ENCODE data around the gene CASZ1. TPM values are rescaled to one million over a fixed set of nuclear protein-coding genes. Genes with fewer than 3 reads are reported as not detected.

Gene CASZ1
- total RNA-seq, 4 donors from 2014 or later: 106 to 229 (median 160) TPM

DNA sequence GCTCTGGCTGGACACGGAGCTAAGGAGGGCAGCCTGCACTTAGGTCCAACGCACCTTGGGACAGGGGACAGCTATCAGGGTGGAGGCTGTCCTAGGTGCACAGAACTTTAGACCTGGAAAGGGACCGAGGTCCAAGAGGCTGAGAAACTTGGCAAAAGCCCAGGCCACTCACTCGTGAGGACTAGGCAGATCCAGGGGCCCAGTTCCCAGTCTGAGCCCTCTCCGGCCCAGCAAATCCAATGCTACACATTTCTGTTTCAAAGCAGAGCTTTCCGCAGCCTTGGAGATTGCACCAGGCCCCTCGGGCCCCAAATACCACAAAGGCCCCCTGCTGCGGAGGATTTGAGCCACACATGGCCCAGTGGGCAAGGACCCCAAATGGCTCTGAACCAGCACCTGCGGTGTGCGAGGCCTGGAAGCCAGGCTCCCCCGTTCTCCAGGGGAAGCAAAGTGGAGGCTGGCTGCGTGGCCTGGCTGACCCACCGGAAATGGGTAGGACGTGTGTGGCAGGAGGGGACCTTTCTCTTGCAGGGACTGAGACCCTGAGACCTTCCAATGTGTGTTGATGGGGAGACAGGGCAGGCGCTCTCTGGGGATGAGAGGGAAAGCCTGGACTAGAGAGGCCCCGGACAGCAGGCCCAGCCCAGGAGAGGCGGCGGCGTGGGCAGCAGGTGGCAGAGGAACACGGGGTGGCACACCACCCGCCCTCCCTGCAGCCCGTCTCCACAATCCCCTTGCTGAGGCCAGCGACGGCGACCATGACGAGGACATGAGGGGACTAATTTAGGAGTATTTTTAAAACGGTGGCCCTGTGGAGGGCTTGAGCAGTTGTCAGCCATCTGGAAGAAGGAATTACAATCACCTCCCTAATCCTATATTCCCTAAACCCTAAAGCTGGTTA is 118.7 kb downstream of the CASZ1 start:
- WGBS: 89% methylated on average over 22 of the region's 27 CpGs
- H3K4me3 ChIP-seq: no peak overlapping the region
- no peaks in the 10 kb centered on the region for H3K36me3 ChIP-seq
- H3K27me3 ChIP-seq: no peaks in the 10 kb centered on the region
- no peak for TF ChIP-seq POLR2AphosphoS5 (IDR thresholded peaks at IDR 0.05)
- no peak for TF ChIP-seq EP300 (IDR thresholded peaks at IDR 0.05)
- TF ChIP-seq, protein P1, sequence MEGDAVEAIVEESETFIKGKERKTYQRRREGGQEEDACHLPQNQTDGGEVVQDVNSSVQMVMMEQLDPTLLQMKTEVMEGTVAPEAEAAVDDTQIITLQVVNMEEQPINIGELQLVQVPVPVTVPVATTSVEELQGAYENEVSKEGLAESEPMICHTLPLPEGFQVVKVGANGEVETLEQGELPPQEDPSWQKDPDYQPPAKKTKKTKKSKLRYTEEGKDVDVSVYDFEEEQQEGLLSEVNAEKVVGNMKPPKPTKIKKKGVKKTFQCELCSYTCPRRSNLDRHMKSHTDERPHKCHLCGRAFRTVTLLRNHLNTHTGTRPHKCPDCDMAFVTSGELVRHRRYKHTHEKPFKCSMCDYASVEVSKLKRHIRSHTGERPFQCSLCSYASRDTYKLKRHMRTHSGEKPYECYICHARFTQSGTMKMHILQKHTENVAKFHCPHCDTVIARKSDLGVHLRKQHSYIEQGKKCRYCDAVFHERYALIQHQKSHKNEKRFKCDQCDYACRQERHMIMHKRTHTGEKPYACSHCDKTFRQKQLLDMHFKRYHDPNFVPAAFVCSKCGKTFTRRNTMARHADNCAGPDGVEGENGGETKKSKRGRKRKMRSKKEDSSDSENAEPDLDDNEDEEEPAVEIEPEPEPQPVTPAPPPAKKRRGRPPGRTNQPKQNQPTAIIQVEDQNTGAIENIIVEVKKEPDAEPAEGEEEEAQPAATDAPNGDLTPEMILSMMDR (IDR thresholded peaks at IDR 0.05): no peak
- TF ChIP-seq POLR2A (IDR thresholded peaks at IDR 0.05): no peak
- peak overlapping the region; percentile 27 for H3K27ac ChIP-seq
- peaks cover 25% of the 10 kb centered on the region for H3K4me1 ChIP-seq
- no peaks in the 10 kb centered on the region for H3K9me3 ChIP-seq
- no peak for DNase-seq (ENCODE audit: low spot score in 2 of 2)

DNA sequence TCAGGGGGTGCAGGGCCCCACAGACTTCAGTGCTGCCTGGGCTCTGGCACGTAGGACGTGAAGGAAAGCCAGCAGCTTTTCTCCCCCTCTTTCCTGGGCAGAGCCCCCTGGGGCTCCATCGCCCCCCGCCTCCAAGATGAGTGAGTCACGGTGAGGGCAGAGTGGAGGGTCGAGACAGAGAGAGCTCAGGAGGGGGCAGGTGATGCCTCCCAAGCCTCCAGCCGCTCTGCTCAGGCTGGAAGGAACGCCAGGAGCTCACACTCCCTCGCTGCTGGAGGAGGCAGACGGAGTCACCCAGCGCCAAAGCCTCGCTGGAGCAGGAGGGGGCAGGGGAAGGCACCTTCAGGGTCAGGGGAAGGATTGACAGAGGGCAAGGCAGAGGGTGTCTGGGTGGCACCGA is 119.5 kb downstream of the CASZ1 start:
- peaks cover 25% of the 10 kb centered on the region for H3K4me1 ChIP-seq
- no peak overlapping the region for H3K4me3 ChIP-seq
- no peaks in the 10 kb centered on the region for H3K36me3 ChIP-seq
- no peak for DNase-seq (ENCODE audit: low spot score in 2 of 2)
- H3K9me3 ChIP-seq: no peaks in the 10 kb centered on the region
- TF ChIP-seq, protein P1 (IDR thresholded peaks at IDR 0.05): no peak
- TF ChIP-seq POLR2A (IDR thresholded peaks at IDR 0.05) (no peak), POLR2AphosphoS5 (IDR thresholded peaks at IDR 0.05) (no peak), EP300 (IDR thresholded peaks at IDR 0.05) (no peak)
- 75% methylated on average over 9 of the region's 13 CpGs for WGBS
- H3K27me3 ChIP-seq: no peaks in the 10 kb centered on the region
- peak overlapping the region; percentile 27 for H3K27ac ChIP-seq

DNA sequence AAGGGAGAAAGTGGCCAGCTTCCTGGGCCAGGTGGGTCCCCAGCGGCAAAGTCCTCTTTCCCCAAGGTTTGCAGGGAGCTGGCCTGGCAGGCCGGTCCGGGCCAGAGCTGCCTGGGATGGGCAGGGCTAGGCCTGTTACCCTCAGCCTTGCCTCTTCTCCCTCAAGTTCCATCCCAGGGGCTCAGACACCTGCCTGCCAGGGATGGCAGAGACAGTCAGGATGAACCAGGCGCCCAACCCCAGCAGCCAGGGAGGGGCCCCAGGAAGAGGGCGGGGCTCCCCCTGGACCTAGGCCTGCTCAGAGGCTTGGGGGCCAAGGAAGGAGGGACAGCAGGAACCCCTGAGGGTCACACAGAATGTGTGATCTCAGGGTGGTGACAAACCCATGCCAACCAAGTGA is 120.6 kb downstream of the CASZ1 start:
- peaks cover 23% of the 10 kb centered on the region for H3K4me1 ChIP-seq
- 65% methylated on average over 5 of the region's 5 CpGs for WGBS

DNA sequence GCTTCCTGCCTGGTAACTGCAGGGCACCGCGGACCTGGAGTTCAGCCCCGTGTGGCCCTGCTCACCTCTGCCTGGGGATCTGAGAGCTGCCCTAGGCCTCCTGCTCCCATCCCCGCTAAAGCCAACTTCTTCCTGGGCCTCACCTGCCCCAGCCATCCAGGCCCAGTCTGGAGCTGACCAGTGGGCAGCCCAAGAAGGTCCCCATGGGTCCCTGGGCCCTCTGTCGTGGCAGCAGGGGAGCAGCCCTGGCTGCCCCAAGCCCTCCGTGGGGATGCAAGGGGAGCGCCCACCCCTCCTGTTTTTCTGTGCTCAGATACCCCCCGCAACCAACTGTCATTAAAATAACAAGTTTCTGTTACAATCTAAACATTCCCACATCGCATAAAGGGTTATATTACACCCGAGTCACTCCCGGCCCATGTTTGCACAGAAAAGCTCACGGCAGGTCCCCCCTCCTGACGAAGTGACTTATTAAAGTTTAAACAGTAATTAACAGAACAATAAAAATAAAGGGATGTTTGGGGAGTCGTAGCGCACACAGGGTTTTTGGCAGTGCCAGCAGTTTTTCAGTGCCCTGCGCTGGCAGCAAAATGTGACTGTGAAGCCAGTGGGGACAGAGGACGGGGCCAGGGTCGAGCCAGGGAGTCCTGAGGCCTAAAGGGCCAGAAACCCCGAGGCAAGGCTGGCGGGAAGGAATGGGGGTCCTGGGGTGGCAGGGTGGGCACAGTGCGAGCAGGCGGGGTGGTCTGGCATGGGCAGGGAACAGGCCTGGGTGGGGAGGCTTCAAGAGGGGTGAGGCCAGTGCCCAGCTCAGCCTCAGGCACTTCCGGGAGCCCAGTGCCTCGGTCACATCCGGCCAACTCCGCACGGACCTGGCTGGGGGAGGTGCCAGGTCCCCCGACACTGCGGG is 121.5 kb downstream of the CASZ1 start:
- Histone ChIP-seq H3K36me3 (no peaks in the 10 kb centered on the region), H3K27me3 (no peaks in the 10 kb centered on the region), H3K9me3 (no peaks in the 10 kb centered on the region), H3K4me1 (peaks cover 16% of the 10 kb centered on the region), H3K4me3 (no peak overlapping the region), H3K27ac (no peak overlapping the region)
- 85% methylated on average over 22 of the region's 29 CpGs for WGBS
- DNase-seq (ENCODE audit: low spot score in 2 of 2): no peak
- TF ChIP-seq, protein P1 (IDR thresholded peaks at IDR 0.05): no peak
- TF ChIP-seq EP300 (IDR thresholded peaks at IDR 0.05) (no peak), POLR2AphosphoS5 (IDR thresholded peaks at IDR 0.05) (no peak), POLR2A (IDR thresholded peaks at IDR 0.05) (no peak)

More for the DNA sequence above, 120.6 kb downstream of the CASZ1 start:
- Histone ChIP-seq H3K4me3 (no peak overlapping the region), H3K9me3 (no peaks in the 10 kb centered on the region), H3K36me3 (no peaks in the 10 kb centered on the region), H3K27ac (no peak overlapping the region), H3K27me3 (no peaks in the 10 kb centered on the region)
- no peak for TF ChIP-seq EP300 (IDR thresholded peaks at IDR 0.05)
- TF ChIP-seq POLR2AphosphoS5 (IDR thresholded peaks at IDR 0.05): no peak
- TF ChIP-seq, protein P1 (IDR thresholded peaks at IDR 0.05): no peak
- no peak for DNase-seq (ENCODE audit: low spot score in 2 of 2)

DNA sequence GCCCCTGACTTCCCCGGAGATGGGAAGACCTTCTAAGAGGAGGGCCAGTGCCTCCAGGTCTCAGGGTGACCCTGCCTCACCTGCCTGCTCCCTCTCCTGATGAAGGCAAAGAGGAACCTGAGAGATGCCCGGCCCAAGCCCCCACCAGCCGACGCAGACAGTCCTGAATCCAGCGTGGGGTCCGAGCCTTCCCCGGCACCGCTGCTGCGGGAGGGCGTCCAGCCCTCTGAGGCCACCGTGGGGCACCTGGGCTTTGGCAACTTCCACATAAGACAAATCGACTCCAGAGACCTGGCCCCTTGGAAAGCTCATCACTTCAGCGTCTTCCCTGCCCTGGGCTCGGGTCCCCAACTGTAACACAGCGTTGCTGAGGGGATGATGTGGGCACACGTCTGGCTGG is 122.2 kb downstream of the CASZ1 start:
- H3K27me3 ChIP-seq: no peaks in the 10 kb centered on the region
- no peaks in the 10 kb centered on the region for H3K9me3 ChIP-seq
- no peak overlapping the region for H3K4me3 ChIP-seq
- 70% methylated on average over 2 of the region's 16 CpGs for WGBS
- peaks cover 13% of the 10 kb centered on the region for H3K4me1 ChIP-seq
- no peak overlapping the region for H3K27ac ChIP-seq
- no peak for DNase-seq (ENCODE audit: low spot score in 2 of 2)
- no peaks in the 10 kb centered on the region for H3K36me3 ChIP-seq
- TF ChIP-seq POLR2A (IDR thresholded peaks at IDR 0.05): no peak
- TF ChIP-seq EP300 (IDR thresholded peaks at IDR 0.05): no peak
- TF ChIP-seq, protein P1 (IDR thresholded peaks at IDR 0.05): no peak
- TF ChIP-seq POLR2AphosphoS5 (IDR thresholded peaks at IDR 0.05): no peak
